GM12878 (cell line): ENCODE results near the gene CNGB1. TPM values are rescaled to one million over a fixed set of nuclear protein-coding genes. Genes with fewer than 3 reads are reported as not detected.

ENCODE experiments used
- ATAC-seq: fragments of 200-7000 bp; cut with Tn5 transposase; 3 replicates; pipeline ENCODE4 v1.9.1; 2020; ENCODE audit warnings: mild to moderate bottlenecking, moderate library complexity
- BruUV-seq: library from RNA; stranded (reverse); fragments of 400-500 nt; replicated peaks from 2 replicates; lab custom pipeline; 2021; lab: Mats Ljungman, UMichigan
- CTCF ChIA-PET: fragments of 300-600 bp; sonication (Branson Sonifier 250); formaldehyde crosslinking; extraction: SDS; loops from one replicate; lab custom pipeline; 2021; ENCODE audit warnings: inconsistent platforms; lab: Yijun Ruan, JAX
- POLR2A ChIA-PET: fragments of 350-600 bp; formaldehyde crosslinking; extraction: SDS; loops from one replicate; lab custom pipeline; 2021; ENCODE audit warnings: inconsistent platforms; lab: Charles Lee
- RAD21 ChIA-PET: fragments of 300-600 bp; sonication (Branson Sonifier 250); formaldehyde crosslinking; loops from one replicate; lab custom pipeline; 2023; ENCODE audit warnings: antibody characterized with exemption; ENCODE audit not compliant: unreplicated experiment; lab: Charles Lee
- SMC1A ChIA-PET: fragments of 300-600 bp; sonication (Branson Sonifier 250); formaldehyde crosslinking; loops from one replicate; lab custom pipeline; 2023; ENCODE audit not compliant: unreplicated experiment, uncharacterized antibody; lab: Charles Lee
- DNase-seq: peaks from one replicate; pipeline ENCODE4 v3.0.0-alpha.2; 2011; ENCODE audit warnings: low read depth, low spot score
- FAIRE-seq: peaks from 3 replicates; lab custom pipeline; 2011; peaks lifted over from hg19 to GRCh38; lab: Jason Lieb, UNC
- H2AFZ ChIP-seq: 2 replicates; pipeline ENCODE4 v1.6.0; 2011; ENCODE audit warnings: low read depth, low read length, control low read depth; ENCODE audit not compliant: control insufficient read depth
- H3K27ac ChIP-seq: 2 replicates; pipeline ENCODE4 v1.5.1; 2011; ENCODE audit warnings: control low read depth; ENCODE audit not compliant: control insufficient read depth, insufficient read depth
- H3K27me3 ChIP-seq, 2 experiments: replicated peaks in 1 of 2; 2 replicates each; pipeline versions ENCODE4 v1.6.0 to v1.6.1; 2011; ENCODE audit warnings: low read length in 1 of 2; ENCODE audit not compliant: control insufficient read depth in 2 of 2, insufficient read depth in 2 of 2
- H3K36me3 ChIP-seq, 2 experiments: 2 replicates each; pipeline ENCODE4 v1.5.1; 2011; ENCODE audit warnings: low read length in 1 of 2; ENCODE audit not compliant: control insufficient read depth in 2 of 2, insufficient read depth in 2 of 2
- H3K4me1 ChIP-seq: 2 replicates; pipeline ENCODE4 v1.6.1; 2011; ENCODE audit warnings: mild to moderate bottlenecking, low read length, moderate library complexity, mixed read lengths; ENCODE audit not compliant: control insufficient read depth, insufficient read depth
- H3K4me2 ChIP-seq: 2 replicates; pipeline ENCODE4 v1.6.0; 2011; ENCODE audit warnings: control low read depth; ENCODE audit not compliant: control insufficient read depth, insufficient read depth
- H3K4me3 ChIP-seq: fragments of 200-600 bp; sonication (generic); 2 replicates; pipeline ENCODE4 v1.5.1; 2016
- H3K79me2 ChIP-seq: 2 replicates; pipeline ENCODE4 v1.6.0; 2011; ENCODE audit warnings: low read length; ENCODE audit not compliant: control insufficient read depth, insufficient read depth
- H3K9ac ChIP-seq: 2 replicates; pipeline ENCODE4 v1.8.0; 2011; ENCODE audit warnings: low read length, control low read depth, mixed read lengths; ENCODE audit not compliant: control insufficient read depth, insufficient read depth
- H3K9me3 ChIP-seq: replicated peaks from 3 replicates; pipeline ENCODE4 v1.5.1; 2011; ENCODE audit warnings: mild to moderate bottlenecking, low read length; ENCODE audit not compliant: control insufficient read depth, insufficient read depth
- H4K20me1 ChIP-seq: 2 replicates; pipeline ENCODE4 v1.6.0; 2011; ENCODE audit not compliant: control insufficient read depth, insufficient read depth
- ATF2 ChIP-seq: IDR thresholded peaks from 2 replicates; pipeline ENCODE4 v1.6.1; 2012; ENCODE audit warnings: low read length, inconsistent platforms
- CBFB ChIP-seq: IDR thresholded peaks from 2 replicates; pipeline ENCODE4 v1.6.1; 2016; ENCODE audit warnings: antibody characterized with exemption, low read depth
- JUNB ChIP-seq: IDR thresholded peaks from 2 replicates; pipeline ENCODE4 v1.6.1; 2016; ENCODE audit warnings: antibody characterized with exemption, mild to moderate bottlenecking
- PAX5 ChIP-seq: IDR thresholded peaks from 2 replicates; pipeline ENCODE4 v1.6.1; 2011; ENCODE audit warnings: low read depth, low read length, borderline replicate concordance
- RB1 ChIP-seq: fragments of 450-650 bp; formaldehyde crosslinking; IDR thresholded peaks from 2 replicates; pipeline ENCODE4 v1.6.1; 2017; ENCODE audit warnings: mild to moderate bottlenecking, borderline replicate concordance
- STAT1 ChIP-seq: fragments of 450-650 bp; conservative IDR thresholded peaks from 2 replicates; pipeline ENCODE4 v1.6.1; 2014; ENCODE audit warnings: antibody characterized with exemption, mild to moderate bottlenecking
- WRNIP1 ChIP-seq: IDR thresholded peaks from 2 replicates; pipeline ENCODE4 v1.6.1; 2011; ENCODE audit warnings: low read depth, low read length, improper control_type of control experiment, borderline replicate concordance
- WGBS: methylation state at CpG from one replicate; pipeline ENCODE4 v1.1.6; 2016; ENCODE audit warnings: low lambda C conversion rate; ENCODE audit not compliant: insufficient replicate concordance, insufficient coverage; ENCODE audit errors: missing lambda C conversion rate; 5-methylcytosine and 5-hydroxymethylcytosine counted together
- in situ Hi-C: fragments of 300-500 bp; cut with MboI; formaldehyde crosslinking; loops from 9 replicates; pipeline ENCODE4 v1.14.3; 2018; ENCODE audit warnings: mixed read lengths
- intact Hi-C: fragments of 100-400 bp; cut with micrococcal nuclease; formaldehyde crosslinking; loops from one replicate; pipeline ENCODE4 v1.14.2; 2022; ENCODE audit not compliant: unreplicated experiment
- polyA plus RNA-seq, 11 experiments: library from polyadenylated mRNA; depleted of rRNA in 4 of 11; unstranded in 6 of 11; stranded (reverse) in 5 of 11; fragments of >200 nt; fragmentation: Nextera tagmentation in 4 of 11; fragmentation: Illumina TruSeq in 1 of 11; extraction: Ambion mirVana in 4 of 11; extraction: Trizol in 1 of 11; gene quantifications; 1 replicate in 1 of 11; 2 replicates in 10 of 11; pipeline versions ENCODE4 v1.2.1 to v1.2.3, GENCODE V29; 2011 to 2016; ENCODE audit warnings: inconsistent platforms in 2 of 11, missing spikeins in 2 of 11, low read depth in 1 of 11
- total RNA-seq, 4 experiments: library from RNA; depleted of rRNA in 3 of 4; stranded (reverse); fragments of >200 nt in 3 of 4; fragmentation: Illumina TruSeq in 1 of 4; extraction: Trizol in 1 of 4; gene quantifications; 2 replicates each; pipeline versions ENCODE4 v1.2.1 to v1.2.3, GENCODE V29; 2013 to 2021
- TF ChIP-seq, protein P1 (sequence below): IDR thresholded peaks from 2 replicates; pipeline ENCODE4 v1.6.1; 2012; ENCODE audit warnings: mild to moderate bottlenecking, low read depth, low read length

The CNGB1 gene
- total and polyA plus RNA-seq, 10 of the 15 experiments (the other 5 are each of a cell fraction or from before 2014, with no cell fraction given), result 0.03 TPM; not detected in 9

DNA sequence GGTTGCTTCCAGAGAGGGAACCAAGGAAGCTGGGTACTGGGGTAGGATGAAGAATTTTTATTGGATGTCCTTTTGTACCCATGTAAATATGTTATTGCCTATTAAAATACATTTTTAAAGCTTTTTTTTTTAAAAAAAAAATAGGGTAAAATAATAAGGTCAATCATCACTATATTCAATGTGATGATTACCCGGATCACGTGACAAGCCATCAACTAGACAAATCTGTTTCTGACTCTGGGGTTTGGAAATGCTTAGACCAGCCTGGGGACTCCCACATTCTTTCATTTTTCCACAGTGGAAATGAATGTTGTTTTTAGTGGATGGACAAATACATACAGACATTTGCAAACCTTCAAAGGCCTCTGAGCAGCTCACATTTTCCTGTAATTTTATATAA is 88.7 kb downstream of the CNGB1 start (continued):
- TF ChIP-seq, protein P1, sequence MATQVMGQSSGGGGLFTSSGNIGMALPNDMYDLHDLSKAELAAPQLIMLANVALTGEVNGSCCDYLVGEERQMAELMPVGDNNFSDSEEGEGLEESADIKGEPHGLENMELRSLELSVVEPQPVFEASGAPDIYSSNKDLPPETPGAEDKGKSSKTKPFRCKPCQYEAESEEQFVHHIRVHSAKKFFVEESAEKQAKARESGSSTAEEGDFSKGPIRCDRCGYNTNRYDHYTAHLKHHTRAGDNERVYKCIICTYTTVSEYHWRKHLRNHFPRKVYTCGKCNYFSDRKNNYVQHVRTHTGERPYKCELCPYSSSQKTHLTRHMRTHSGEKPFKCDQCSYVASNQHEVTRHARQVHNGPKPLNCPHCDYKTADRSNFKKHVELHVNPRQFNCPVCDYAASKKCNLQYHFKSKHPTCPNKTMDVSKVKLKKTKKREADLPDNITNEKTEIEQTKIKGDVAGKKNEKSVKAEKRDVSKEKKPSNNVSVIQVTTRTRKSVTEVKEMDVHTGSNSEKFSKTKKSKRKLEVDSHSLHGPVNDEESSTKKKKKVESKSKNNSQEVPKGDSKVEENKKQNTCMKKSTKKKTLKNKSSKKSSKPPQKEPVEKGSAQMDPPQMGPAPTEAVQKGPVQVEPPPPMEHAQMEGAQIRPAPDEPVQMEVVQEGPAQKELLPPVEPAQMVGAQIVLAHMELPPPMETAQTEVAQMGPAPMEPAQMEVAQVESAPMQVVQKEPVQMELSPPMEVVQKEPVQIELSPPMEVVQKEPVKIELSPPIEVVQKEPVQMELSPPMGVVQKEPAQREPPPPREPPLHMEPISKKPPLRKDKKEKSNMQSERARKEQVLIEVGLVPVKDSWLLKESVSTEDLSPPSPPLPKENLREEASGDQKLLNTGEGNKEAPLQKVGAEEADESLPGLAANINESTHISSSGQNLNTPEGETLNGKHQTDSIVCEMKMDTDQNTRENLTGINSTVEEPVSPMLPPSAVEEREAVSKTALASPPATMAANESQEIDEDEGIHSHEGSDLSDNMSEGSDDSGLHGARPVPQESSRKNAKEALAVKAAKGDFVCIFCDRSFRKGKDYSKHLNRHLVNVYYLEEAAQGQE, result no peak
- TF ChIP-seq WRNIP1 (no peak), STAT1 (no peak), CBFB (no peak), JUNB (no peak), RB1 (no peak)

- intact Hi-C loops, result no loop called here
- no peak for DNase-seq
- ChIA-PET CTCF (interaction anchor here (0.6 kb wide), 2 partner anchors 538 to 728 kb away, joined by 3 read pairs; no protein-coding TSS in a partner anchor), RAD21 (interaction anchor here (0.8 kb wide), 1 partner anchor 122 kb away, joined by 3 read pairs; the partner anchor contains the start of gene ZNF319), SMC1A (no interaction called here), POLR2A (no interaction called here)
- no peaks in the 10 kb centered on the region for H4K20me1 ChIP-seq
- no peaks in the 10 kb centered on the region for H3K36me3 ChIP-seq
- H3K4me3 ChIP-seq, result no peak overlapping the region
- peaks cover 7% of the 10 kb centered on the region for H3K4me1 ChIP-seq
- no peak overlapping the region for H3K4me2 ChIP-seq
- TF ChIP-seq ATF2 (no peak), PAX5 (peak; percentile 51; the same call in 1 of the 2 replicates)
- H3K79me2 ChIP-seq, result no peaks in the 10 kb centered on the region
- no peak overlapping the region for H2AFZ ChIP-seq
- BruUV-seq, result no TSS peak
- FAIRE-seq, result no peak
- peak; percentile 57; the same call in 2 of the 3 replicates for ATAC-seq
- in situ Hi-C loops, result no loop called here
- no peak overlapping the region for H3K9ac ChIP-seq
- peaks cover 0 to 1% of the 10 kb centered on the region in 2 experiments; a peak in 1 of 4 replicates for H3K27me3 ChIP-seq
- 34% methylated on average over 3 of the region's 3 CpGs for WGBS
- H3K27ac ChIP-seq, result no peak overlapping the region
- H3K9me3 ChIP-seq, result no peaks in the 10 kb centered on the region
These were observed 92.3 kb downstream of the CNGB1 start for GRCh38 chr16:57878586-57878985.
